Uterus (tissue), 4 donors: ENCODE results near the gene CDH4. TPM values are rescaled to one million over a fixed set of nuclear protein-coding genes. Genes with fewer than 3 reads are reported as not detected.

Source experiments
- DNase-seq, 2 donors: peaks; one replicate each; pipeline ENCODE4 v3.0.0-alpha.2; 2019 to 2020
- H3K27ac ChIP-seq, 2 donors: fragments of 200-600 bp; sonication (generic); 1 replicate in 1 of 2; 2 replicates in 1 of 2; pipeline ENCODE4 v1.5.1; 2016 to 2018
- H3K27me3 ChIP-seq, 2 donors: fragments of 200-600 bp; sonication (generic); one replicate each; pipeline ENCODE4 v1.5.1; 2018 to 2019; ENCODE audit warnings: control low read depth in 1 of 2
- H3K36me3 ChIP-seq, 2 donors: fragments of 200-600 bp; sonication (generic); one replicate each; pipeline ENCODE4 v1.5.1; 2019; ENCODE audit warnings: control low read depth in 1 of 2
- H3K4me1 ChIP-seq, 2 donors: fragments of 200-600 bp; sonication (generic); one replicate each; pipeline ENCODE4 v1.5.1; 2018 to 2019; ENCODE audit warnings: control low read depth in 1 of 2
- H3K4me3 ChIP-seq, 2 donors: fragments of 200-600 bp; sonication (generic); 1 replicate in 1 of 2; 2 replicates in 1 of 2; pipeline ENCODE4 v1.5.1; 2018 to 2019; ENCODE audit warnings: mild to moderate bottlenecking in 1 of 2
- H3K9me3 ChIP-seq, 2 donors: fragments of 200-600 bp; sonication (generic); one replicate each; pipeline ENCODE4 v1.5.1; 2019; ENCODE audit warnings: control low read depth in 1 of 2
- POLR2A ChIP-seq, 2 donors: fragments of 450-650 bp; IDR thresholded peaks; one replicate each; pipeline ENCODE4 v1.6.1; 2016; ENCODE audit warnings: antibody characterized with exemption in 2 of 2, mild to moderate bottlenecking in 1 of 2, moderate library complexity in 1 of 2
- intact Hi-C: fragments of 100-400 bp; cut with DNase I; formaldehyde crosslinking; loops from one replicate; pipeline ENCODE4 v1.15.1; 2023; ENCODE audit warnings: low total_unique reads
- total RNA-seq, 4 donors: library from RNA; depleted of rRNA in 3 of 4; stranded (reverse); fragments of >200 nt in 3 of 4; gene quantifications; one replicate each; pipeline versions ENCODE4 v1.1.0 to v1.2.4, GENCODE V29; 2014 to 2023
- TF ChIP-seq, protein P1 (sequence below), 4 experiments: fragments of 200-600 bp in 2 of 4; fragments of 450-650 bp in 2 of 4; sonication (generic) in 2 of 4; IDR thresholded peaks; one replicate each; pipeline ENCODE4 v1.5.1; 2016 to 2019; ENCODE audit warnings: antibody characterized with exemption in 4 of 4, mild to moderate bottlenecking in 2 of 4, moderate library complexity in 1 of 4
- donor health status: DM: yes; HTN: yes; CAD: no.

CDH4 gene
- total RNA-seq, 4 donors from 2014 or later, result under 0.01 to 0.55 TPM; not detected in 2

GRCh38 chr20:61684583-61685235 is 432.6 kb downstream of the CDH4 start:
- intact Hi-C loops, result no loop called here
- Histone ChIP-seq H3K4me1 (no peaks in the 10 kb centered on the region), H3K27ac (no peak overlapping the region), H3K4me3 (no peak overlapping the region), H3K9me3 (no peaks in the 10 kb centered on the region), H3K36me3 (no peaks in the 10 kb centered on the region), H3K27me3 (no peaks in the 10 kb centered on the region)
- no peak for DNase-seq
- TF ChIP-seq, protein P1, sequence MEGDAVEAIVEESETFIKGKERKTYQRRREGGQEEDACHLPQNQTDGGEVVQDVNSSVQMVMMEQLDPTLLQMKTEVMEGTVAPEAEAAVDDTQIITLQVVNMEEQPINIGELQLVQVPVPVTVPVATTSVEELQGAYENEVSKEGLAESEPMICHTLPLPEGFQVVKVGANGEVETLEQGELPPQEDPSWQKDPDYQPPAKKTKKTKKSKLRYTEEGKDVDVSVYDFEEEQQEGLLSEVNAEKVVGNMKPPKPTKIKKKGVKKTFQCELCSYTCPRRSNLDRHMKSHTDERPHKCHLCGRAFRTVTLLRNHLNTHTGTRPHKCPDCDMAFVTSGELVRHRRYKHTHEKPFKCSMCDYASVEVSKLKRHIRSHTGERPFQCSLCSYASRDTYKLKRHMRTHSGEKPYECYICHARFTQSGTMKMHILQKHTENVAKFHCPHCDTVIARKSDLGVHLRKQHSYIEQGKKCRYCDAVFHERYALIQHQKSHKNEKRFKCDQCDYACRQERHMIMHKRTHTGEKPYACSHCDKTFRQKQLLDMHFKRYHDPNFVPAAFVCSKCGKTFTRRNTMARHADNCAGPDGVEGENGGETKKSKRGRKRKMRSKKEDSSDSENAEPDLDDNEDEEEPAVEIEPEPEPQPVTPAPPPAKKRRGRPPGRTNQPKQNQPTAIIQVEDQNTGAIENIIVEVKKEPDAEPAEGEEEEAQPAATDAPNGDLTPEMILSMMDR (IDR thresholded peaks at IDR 0.05), result no peak
- no peak for TF ChIP-seq POLR2A (IDR thresholded peaks at IDR 0.05)

- DNase-seq, result no peak
- Histone ChIP-seq H3K27ac (no peak overlapping the region), H3K4me3 (no peak overlapping the region), H3K36me3 (no peaks in the 10 kb centered on the region), H3K27me3 (no peaks in the 10 kb centered on the region), H3K9me3 (no peaks in the 10 kb centered on the region), H3K4me1 (no peaks in the 10 kb centered on the region)
- intact Hi-C loops, result no loop called here
- TF ChIP-seq, protein P1 (IDR thresholded peaks at IDR 0.05), result no peak
- no peak for TF ChIP-seq POLR2A (IDR thresholded peaks at IDR 0.05)
Measured at GRCh38 chr20:61685462-61685861, 433.4 kb downstream of the CDH4 start.

DNA sequence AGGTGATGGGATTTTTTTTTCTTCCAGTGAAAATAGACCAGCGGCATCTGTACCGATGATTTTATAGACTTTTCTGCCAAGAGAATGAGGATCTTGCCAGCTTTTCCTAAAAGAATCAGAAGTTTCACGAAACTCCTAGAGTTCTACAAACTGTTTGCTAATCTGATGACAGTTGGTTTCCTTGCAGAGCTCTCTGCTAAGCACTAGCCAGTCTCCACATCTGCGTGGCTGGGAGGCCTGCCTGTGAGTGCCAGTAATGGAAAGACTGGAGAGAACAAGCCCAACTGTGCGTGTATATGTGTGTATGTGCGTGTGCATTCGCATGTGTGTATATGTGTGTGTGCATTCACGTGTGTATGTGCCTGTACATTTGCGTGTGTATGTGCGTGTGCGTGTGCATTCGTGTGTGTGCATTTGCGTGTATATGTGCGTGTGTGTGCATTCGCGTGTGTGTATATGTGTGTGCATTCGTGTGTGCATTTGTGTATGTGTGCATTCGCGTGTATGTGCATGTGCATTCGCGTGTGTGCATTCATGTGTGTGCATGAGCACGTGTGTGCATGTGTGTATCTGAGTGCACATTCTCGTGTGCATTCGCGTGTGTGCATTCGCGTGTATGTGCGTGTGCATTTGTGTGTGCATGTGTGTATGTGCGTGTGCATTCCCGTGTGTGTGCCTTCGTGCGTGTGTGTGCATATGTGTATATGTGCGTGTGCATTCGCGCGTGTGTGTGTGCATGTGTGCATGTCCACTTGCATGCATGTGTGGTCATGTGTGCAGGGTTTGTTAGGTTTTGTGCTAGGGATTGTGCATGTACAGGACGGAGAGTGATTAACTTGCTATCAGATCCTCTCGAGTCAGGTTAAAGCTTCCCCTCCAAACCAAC is 434.2 kb downstream of the CDH4 start:
- no peak overlapping the region for H3K27ac ChIP-seq
- H3K4me1 ChIP-seq, result no peaks in the 10 kb centered on the region
- DNase-seq, result no peak
- intact Hi-C loops, result no loop called here
- TF ChIP-seq POLR2A (IDR thresholded peaks at IDR 0.05), result no peak
- TF ChIP-seq, protein P1 (IDR thresholded peaks at IDR 0.05), result no peak
- H3K36me3 ChIP-seq, result no peaks in the 10 kb centered on the region
- H3K27me3 ChIP-seq, result no peaks in the 10 kb centered on the region
- H3K9me3 ChIP-seq, result no peaks in the 10 kb centered on the region
- H3K4me3 ChIP-seq, result no peak overlapping the region

- intact Hi-C loops, result no loop called here
- no peaks in the 10 kb centered on the region for H3K36me3 ChIP-seq
- no peak for DNase-seq
- no peaks in the 10 kb centered on the region for H3K27me3 ChIP-seq
- H3K4me3 ChIP-seq, result no peak overlapping the region
- H3K9me3 ChIP-seq, result no peaks in the 10 kb centered on the region
- no peaks in the 10 kb centered on the region for H3K4me1 ChIP-seq
- no peak for TF ChIP-seq POLR2A (IDR thresholded peaks at IDR 0.05)
- TF ChIP-seq, protein P1 (IDR thresholded peaks at IDR 0.05), result no peak
- no peak overlapping the region for H3K27ac ChIP-seq
Measured at GRCh38 chr20:61688411-61688810, 436.4 kb downstream of the CDH4 start.

- Histone ChIP-seq H3K27ac (no peak overlapping the region), H3K4me1 (no peaks in the 10 kb centered on the region), H3K9me3 (no peaks in the 10 kb centered on the region), H3K27me3 (no peaks in the 10 kb centered on the region), H3K36me3 (no peaks in the 10 kb centered on the region), H3K4me3 (no peak overlapping the region)
- DNase-seq, result no peak
- TF ChIP-seq POLR2A (IDR thresholded peaks at IDR 0.05), result no peak
- TF ChIP-seq, protein P1 (IDR thresholded peaks at IDR 0.05), result no peak
- intact Hi-C loops, result no loop called here
Measured at GRCh38 chr20:61690150-61690549, 438.1 kb downstream of the CDH4 start.
